Gastrocnemius medialis (tissue), 4 donors: ENCODE results near the gene CTTNBP2.

Experiments used
- POLR2A ChIP-seq, 2 donors: fragments of 450-650 bp; IDR thresholded peaks; one replicate each; pipeline ENCODE4 v1.6.1; 2017; ENCODE audit warnings: antibody characterized with exemption in 2 of 2, mild to moderate bottlenecking in 2 of 2, moderate library complexity in 2 of 2
- TF ChIP-seq, protein P1 (sequence below), 5 experiments: fragments of 450-650 bp in 3 of 5; fragments of 200-600 bp in 2 of 5; sonication (generic) in 2 of 5; IDR thresholded peaks in 4 of 5; conservative IDR thresholded peaks in 1 of 5; 1 replicate in 4 of 5; 2 replicates in 1 of 5; pipeline ENCODE4 v1.5.1; 2016 to 2019; ENCODE audit warnings: antibody characterized with exemption in 5 of 5, mild to moderate bottlenecking in 3 of 5, moderate library complexity in 3 of 5

DNA sequence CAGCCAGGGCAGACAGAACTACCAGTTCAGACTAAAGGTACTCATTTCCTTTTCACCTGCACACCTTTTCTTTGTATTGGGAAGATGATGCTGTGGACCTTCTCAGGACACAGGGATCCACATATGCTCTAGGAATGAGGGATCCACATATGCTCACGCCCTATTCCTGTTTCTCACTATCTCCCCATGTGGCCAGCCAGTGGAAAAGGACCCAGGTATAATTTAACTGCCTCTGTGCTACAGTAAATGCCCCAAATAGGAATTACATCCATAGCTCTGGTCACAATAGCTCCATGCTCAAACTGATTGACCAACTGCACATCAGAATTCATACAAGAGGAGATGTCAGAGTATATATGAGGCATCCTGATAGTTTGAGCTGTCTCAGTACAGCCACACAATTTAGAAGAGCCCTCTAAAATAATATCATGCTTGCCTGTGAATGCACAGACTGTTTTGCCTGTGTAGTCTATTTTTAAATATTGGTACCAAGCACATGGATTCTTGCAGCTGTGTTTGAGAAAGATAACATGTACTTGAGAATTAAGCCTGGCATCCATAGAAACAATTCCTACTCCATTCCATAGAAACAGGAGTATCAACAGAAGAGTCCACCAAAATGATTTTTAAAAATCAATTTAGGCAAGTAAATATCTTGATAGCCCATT, 43.7 kb downstream of the CTTNBP2 start:
- TF ChIP-seq, protein P1, sequence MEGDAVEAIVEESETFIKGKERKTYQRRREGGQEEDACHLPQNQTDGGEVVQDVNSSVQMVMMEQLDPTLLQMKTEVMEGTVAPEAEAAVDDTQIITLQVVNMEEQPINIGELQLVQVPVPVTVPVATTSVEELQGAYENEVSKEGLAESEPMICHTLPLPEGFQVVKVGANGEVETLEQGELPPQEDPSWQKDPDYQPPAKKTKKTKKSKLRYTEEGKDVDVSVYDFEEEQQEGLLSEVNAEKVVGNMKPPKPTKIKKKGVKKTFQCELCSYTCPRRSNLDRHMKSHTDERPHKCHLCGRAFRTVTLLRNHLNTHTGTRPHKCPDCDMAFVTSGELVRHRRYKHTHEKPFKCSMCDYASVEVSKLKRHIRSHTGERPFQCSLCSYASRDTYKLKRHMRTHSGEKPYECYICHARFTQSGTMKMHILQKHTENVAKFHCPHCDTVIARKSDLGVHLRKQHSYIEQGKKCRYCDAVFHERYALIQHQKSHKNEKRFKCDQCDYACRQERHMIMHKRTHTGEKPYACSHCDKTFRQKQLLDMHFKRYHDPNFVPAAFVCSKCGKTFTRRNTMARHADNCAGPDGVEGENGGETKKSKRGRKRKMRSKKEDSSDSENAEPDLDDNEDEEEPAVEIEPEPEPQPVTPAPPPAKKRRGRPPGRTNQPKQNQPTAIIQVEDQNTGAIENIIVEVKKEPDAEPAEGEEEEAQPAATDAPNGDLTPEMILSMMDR (IDR thresholded peaks at IDR 0.05 in 4 of 5, conservative IDR thresholded peaks at IDR 0.05 in 1 of 5): no peak
- no peak for TF ChIP-seq POLR2A (IDR thresholded peaks at IDR 0.05)
